ENCODE data around the gene FBXW11.
"Not testable (repeated sequence)": the region's sequence is repeated elsewhere in the genome, so short reads cannot be mapped to it uniquely, and the experiment has no call there.

FBXW11 gene

DNA sequence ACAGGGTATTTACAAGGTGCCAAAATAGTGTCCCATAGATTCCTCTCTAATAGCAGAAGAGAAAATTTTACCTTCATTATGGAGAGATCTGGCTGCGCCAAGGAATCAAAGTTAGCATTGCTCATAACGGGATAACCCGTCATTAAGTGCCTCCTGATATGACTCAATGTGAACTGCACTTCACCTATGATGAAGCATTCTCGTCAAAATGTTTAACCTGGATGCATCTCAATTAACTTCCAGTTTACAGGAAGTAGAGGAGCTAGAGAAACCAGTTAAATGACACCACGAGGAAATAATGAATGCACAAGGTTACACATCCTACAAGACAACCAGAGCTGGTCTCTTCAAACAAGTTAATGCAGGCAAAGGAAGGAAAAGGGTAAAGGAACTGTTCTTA, 17.2 kb downstream of the FBXW11 start:
- Histone ChIP-seq H3K27ac (ENCODE audit: low read depth in 2 of 2, low read length in 2 of 2) (no peak overlapping the region), H3K9ac (ENCODE audit: low read depth in 1 of 2, low read length in 2 of 2) (no peak overlapping the region), H3K9me3 (ENCODE audit: control insufficient read depth in 2 of 2, low read length in 2 of 2) (no peaks in the 10 kb centered on the region), H3K36me3 (ENCODE audit: control insufficient read depth in 2 of 2, insufficient read depth in 2 of 2, low read length in 2 of 2) (no peaks in the 10 kb centered on the region), H3K27me3 (ENCODE audit: control insufficient read depth in 2 of 2, insufficient read depth in 2 of 2, low read length in 2 of 2) (no peaks in the 10 kb centered on the region), H3K4me3 (ENCODE audit: low read length in 2 of 2) (no peak overlapping the region), H3K4me1 (ENCODE audit: control insufficient read depth in 2 of 2, insufficient read depth in 2 of 2, low read length in 2 of 2) (no peaks in the 10 kb centered on the region)

GRCh38 chr5:171986772-171987171, 19.7 kb downstream of the FBXW11 start:
- no peak overlapping the region for H3K9ac ChIP-seq (ENCODE audit: low read depth in 1 of 2, low read length in 2 of 2)
- H3K27me3 ChIP-seq (ENCODE audit: control insufficient read depth in 2 of 2, insufficient read depth in 2 of 2, low read length in 2 of 2), result no peaks in the 10 kb centered on the region
- no peak overlapping the region for H3K27ac ChIP-seq (ENCODE audit: low read depth in 2 of 2, low read length in 2 of 2)
- no peaks in the 10 kb centered on the region for H3K36me3 ChIP-seq (ENCODE audit: control insufficient read depth in 2 of 2, insufficient read depth in 2 of 2, low read length in 2 of 2)
- H3K4me1 ChIP-seq (ENCODE audit: control insufficient read depth in 2 of 2, insufficient read depth in 2 of 2, low read length in 2 of 2), result no peaks in the 10 kb centered on the region
- H3K4me3 ChIP-seq (ENCODE audit: low read length in 2 of 2), result no peak overlapping the region
- H3K9me3 ChIP-seq (ENCODE audit: control insufficient read depth in 2 of 2, low read length in 2 of 2), result no peaks in the 10 kb centered on the region

GRCh38 chr5:171984748-171985419, 21.6 kb downstream of the FBXW11 start:
- Histone ChIP-seq H3K4me1 (ENCODE audit: control insufficient read depth in 2 of 2, insufficient read depth in 2 of 2, low read length in 2 of 2) (no peaks in the 10 kb centered on the region), H3K27ac (ENCODE audit: low read depth in 2 of 2, low read length in 2 of 2) (no peak overlapping the region), H3K27me3 (ENCODE audit: control insufficient read depth in 2 of 2, insufficient read depth in 2 of 2, low read length in 2 of 2) (no peaks in the 10 kb centered on the region), H3K9me3 (ENCODE audit: control insufficient read depth in 2 of 2, low read length in 2 of 2) (no peaks in the 10 kb centered on the region), H3K36me3 (ENCODE audit: control insufficient read depth in 2 of 2, insufficient read depth in 2 of 2, low read length in 2 of 2) (no peaks in the 10 kb centered on the region), H3K4me3 (ENCODE audit: low read length in 2 of 2) (no peak overlapping the region), H3K9ac (ENCODE audit: low read depth in 1 of 2, low read length in 2 of 2) (no peak overlapping the region)

GRCh38 chr5:171981847-171982246, 24.6 kb downstream of the FBXW11 start:
- no peaks in the 10 kb centered on the region for H3K27me3 ChIP-seq (ENCODE audit: control insufficient read depth in 2 of 2, insufficient read depth in 2 of 2, low read length in 2 of 2)
- no peak overlapping the region for H3K4me3 ChIP-seq (ENCODE audit: low read length in 2 of 2)
- H3K9me3 ChIP-seq (ENCODE audit: control insufficient read depth in 2 of 2, low read length in 2 of 2), result peaks cover 4 to 6% of the 10 kb centered on the region in 2 donors
- no peaks in the 10 kb centered on the region for H3K4me1 ChIP-seq (ENCODE audit: control insufficient read depth in 2 of 2, insufficient read depth in 2 of 2, low read length in 2 of 2)
- no peak overlapping the region for H3K27ac ChIP-seq (ENCODE audit: low read depth in 2 of 2, low read length in 2 of 2)
- H3K36me3 ChIP-seq (ENCODE audit: control insufficient read depth in 2 of 2, insufficient read depth in 2 of 2, low read length in 2 of 2), result no peaks in the 10 kb centered on the region
- no peak overlapping the region for H3K9ac ChIP-seq (ENCODE audit: low read depth in 1 of 2, low read length in 2 of 2)

- H3K9me3 ChIP-seq (ENCODE audit: control insufficient read depth in 2 of 2, low read length in 2 of 2), result peaks cover 4 to 6% of the 10 kb centered on the region in 2 donors
- H3K4me3 ChIP-seq (ENCODE audit: low read length in 2 of 2), result no peak overlapping the region
- H3K4me1 ChIP-seq (ENCODE audit: control insufficient read depth in 2 of 2, insufficient read depth in 2 of 2, low read length in 2 of 2), result no peaks in the 10 kb centered on the region
- H3K36me3 ChIP-seq (ENCODE audit: control insufficient read depth in 2 of 2, insufficient read depth in 2 of 2, low read length in 2 of 2), result no peaks in the 10 kb centered on the region
- H3K9ac ChIP-seq (ENCODE audit: low read depth in 1 of 2, low read length in 2 of 2), result no peak overlapping the region
- H3K27me3 ChIP-seq (ENCODE audit: control insufficient read depth in 2 of 2, insufficient read depth in 2 of 2, low read length in 2 of 2), result no peaks in the 10 kb centered on the region
- no peak overlapping the region for H3K27ac ChIP-seq (ENCODE audit: low read depth in 2 of 2, low read length in 2 of 2)
These were observed 25.6 kb downstream of the FBXW11 start for GRCh38 chr5:171980792-171981191.

- H3K27me3 ChIP-seq (ENCODE audit: control insufficient read depth in 2 of 2, insufficient read depth in 2 of 2, low read length in 2 of 2), result no peaks in the 10 kb centered on the region
- no peaks in the 10 kb centered on the region for H3K36me3 ChIP-seq (ENCODE audit: control insufficient read depth in 2 of 2, insufficient read depth in 2 of 2, low read length in 2 of 2)
- H3K9me3 ChIP-seq (ENCODE audit: control insufficient read depth in 2 of 2, low read length in 2 of 2), result peaks cover 4 to 6% of the 10 kb centered on the region in 2 donors
- no peak overlapping the region for H3K9ac ChIP-seq (ENCODE audit: low read depth in 1 of 2, low read length in 2 of 2)
- H3K4me1 ChIP-seq (ENCODE audit: control insufficient read depth in 2 of 2, insufficient read depth in 2 of 2, low read length in 2 of 2), result no peaks in the 10 kb centered on the region
- H3K27ac ChIP-seq (ENCODE audit: low read depth in 2 of 2, low read length in 2 of 2), result no peak overlapping the region
- no peak overlapping the region for H3K4me3 ChIP-seq (ENCODE audit: low read length in 2 of 2)
These were observed 26.8 kb downstream of the FBXW11 start for GRCh38 chr5:171979606-171980005.

- Histone ChIP-seq H3K4me3 (ENCODE audit: low read length in 2 of 2) (no peak overlapping the region), H3K27me3 (ENCODE audit: control insufficient read depth in 2 of 2, insufficient read depth in 2 of 2, low read length in 2 of 2) (no peaks in the 10 kb centered on the region), H3K9me3 (ENCODE audit: control insufficient read depth in 2 of 2, low read length in 2 of 2) (peaks cover 4 to 6% of the 10 kb centered on the region in 2 donors), H3K36me3 (ENCODE audit: control insufficient read depth in 2 of 2, insufficient read depth in 2 of 2, low read length in 2 of 2) (no peaks in the 10 kb centered on the region), H3K9ac (ENCODE audit: low read depth in 1 of 2, low read length in 2 of 2) (no peak overlapping the region), H3K4me1 (ENCODE audit: control insufficient read depth in 2 of 2, insufficient read depth in 2 of 2, low read length in 2 of 2) (no peaks in the 10 kb centered on the region), H3K27ac (ENCODE audit: low read depth in 2 of 2, low read length in 2 of 2) (no peak overlapping the region)
These were observed 27.9 kb downstream of the FBXW11 start for GRCh38 chr5:171978519-171978918.

DNA sequence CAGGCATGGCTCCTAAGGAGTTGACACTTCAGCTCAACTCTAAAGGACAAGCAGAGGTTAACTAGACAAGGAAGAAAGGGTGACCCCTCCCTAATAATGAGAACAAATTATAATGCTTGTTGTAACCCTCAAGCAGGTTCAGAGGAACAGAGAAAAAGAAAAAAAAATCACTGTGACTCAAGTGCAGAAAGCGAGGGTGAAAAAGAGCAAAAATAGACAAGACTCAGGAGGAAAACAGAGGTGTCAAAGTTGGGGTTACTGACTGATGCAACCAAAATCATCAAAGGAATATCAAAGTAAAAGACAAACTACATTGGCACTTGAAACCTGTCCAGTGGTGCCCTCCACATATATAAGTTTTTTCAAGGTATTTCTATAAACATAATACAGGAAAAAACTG, 28.4 kb downstream of the FBXW11 start:
- Histone ChIP-seq H3K9ac (ENCODE audit: low read depth in 1 of 2, low read length in 2 of 2) (no peak overlapping the region), H3K27ac (ENCODE audit: low read depth in 2 of 2, low read length in 2 of 2) (no peak overlapping the region), H3K36me3 (ENCODE audit: control insufficient read depth in 2 of 2, insufficient read depth in 2 of 2, low read length in 2 of 2) (no peaks in the 10 kb centered on the region), H3K4me3 (ENCODE audit: low read length in 2 of 2) (no peak overlapping the region), H3K4me1 (ENCODE audit: control insufficient read depth in 2 of 2, insufficient read depth in 2 of 2, low read length in 2 of 2) (no peaks in the 10 kb centered on the region), H3K9me3 (ENCODE audit: control insufficient read depth in 2 of 2, low read length in 2 of 2) (peaks cover 4 to 6% of the 10 kb centered on the region in 2 donors), H3K27me3 (ENCODE audit: control insufficient read depth in 2 of 2, insufficient read depth in 2 of 2, low read length in 2 of 2) (no peaks in the 10 kb centered on the region)

GRCh38 chr5:171977244-171977950, 29.0 kb downstream of the FBXW11 start:
- H3K27ac ChIP-seq (ENCODE audit: low read depth in 2 of 2, low read length in 2 of 2); H3K4me3 ChIP-seq (ENCODE audit: low read length in 2 of 2); H3K9ac ChIP-seq (ENCODE audit: low read depth in 1 of 2, low read length in 2 of 2); H3K9me3 ChIP-seq (ENCODE audit: control insufficient read depth in 2 of 2, low read length in 2 of 2); H3K27me3 ChIP-seq (ENCODE audit: control insufficient read depth in 2 of 2, insufficient read depth in 2 of 2, low read length in 2 of 2); H3K4me1 ChIP-seq (ENCODE audit: control insufficient read depth in 2 of 2, insufficient read depth in 2 of 2, low read length in 2 of 2); H3K36me3 ChIP-seq (ENCODE audit: control insufficient read depth in 2 of 2, insufficient read depth in 2 of 2, low read length in 2 of 2): not testable (repeated sequence)

DNA sequence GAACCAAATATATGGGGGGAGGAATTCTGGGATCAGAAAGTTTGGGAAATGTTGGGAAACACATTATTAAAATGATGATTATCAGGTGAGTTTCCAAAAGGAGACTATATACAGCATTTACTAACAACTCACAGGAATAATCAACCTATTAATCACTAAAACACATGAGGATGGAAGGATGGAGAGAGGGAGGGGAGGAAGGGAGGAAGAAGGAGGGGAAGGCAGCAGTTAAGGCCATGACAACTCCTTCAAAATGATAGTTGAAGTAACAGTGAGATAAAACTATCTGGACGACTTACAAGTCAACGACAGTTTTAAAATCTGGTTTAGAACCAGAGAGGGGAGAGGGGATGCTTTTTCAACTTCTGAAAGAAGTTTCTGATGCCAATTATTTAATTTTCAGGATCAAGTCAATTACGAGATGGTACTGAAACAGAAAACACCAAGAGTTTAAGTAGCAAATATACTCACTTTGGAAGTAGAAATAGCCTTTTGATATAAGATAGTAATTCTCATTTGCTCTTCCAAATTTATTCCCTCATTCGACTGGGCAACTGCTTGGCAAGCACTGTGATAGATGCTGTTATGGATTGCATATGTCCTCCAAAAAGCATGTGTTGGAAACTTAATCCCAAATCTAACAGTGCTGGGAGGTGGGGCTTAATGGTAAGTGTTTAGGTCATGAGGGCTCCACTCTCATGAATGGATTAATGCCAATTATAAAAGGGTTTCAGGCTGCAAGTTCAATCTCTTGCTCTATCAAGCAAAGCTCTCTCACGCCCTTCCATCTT, 30.4 kb downstream of the FBXW11 start:
- Histone ChIP-seq H3K4me1 (ENCODE audit: control insufficient read depth in 2 of 2, insufficient read depth in 2 of 2, low read length in 2 of 2) (no peaks in the 10 kb centered on the region), H3K4me3 (ENCODE audit: low read length in 2 of 2) (no peak overlapping the region), H3K27ac (ENCODE audit: low read depth in 2 of 2, low read length in 2 of 2) (no peak overlapping the region), H3K27me3 (ENCODE audit: control insufficient read depth in 2 of 2, insufficient read depth in 2 of 2, low read length in 2 of 2) (no peaks in the 10 kb centered on the region), H3K9me3 (ENCODE audit: control insufficient read depth in 2 of 2, low read length in 2 of 2) (peaks cover 4 to 6% of the 10 kb centered on the region in 2 donors), H3K36me3 (ENCODE audit: control insufficient read depth in 2 of 2, insufficient read depth in 2 of 2, low read length in 2 of 2) (no peaks in the 10 kb centered on the region), H3K9ac (ENCODE audit: low read depth in 1 of 2, low read length in 2 of 2) (no peak overlapping the region)

Data from mucosa of rectum (tissue), 2 donors.